OCI-LY7 (cell line): ENCODE results near the gene GXYLT1. TPM values are rescaled to one million over a fixed set of nuclear protein-coding genes. Genes with fewer than 3 reads are reported as not detected.
"Not testable (repeated sequence)": the region's sequence is repeated elsewhere in the genome, so short reads cannot be mapped to it uniquely, and the experiment has no call there.

ENCODE experiments used
- BruUV-seq: library from RNA; stranded (reverse); fragments of 400-500 nt; replicated peaks from 2 replicates; lab custom pipeline; 2021; lab: Mats Ljungman, UMichigan
- CTCF ChIA-PET: fragments of 300-600 bp; sonication (Branson Sonifier 250); formaldehyde crosslinking; loops from one replicate; lab custom pipeline; 2022; ENCODE audit warnings: antibody characterized with exemption; ENCODE audit not compliant: unreplicated experiment; lab: Charles Lee
- POLR2A ChIA-PET: fragments of 300-600 bp; sonication (Branson Sonifier 250); formaldehyde crosslinking; loops from one replicate; lab custom pipeline; 2022; ENCODE audit warnings: antibody characterized with exemption; lab: Charles Lee
- DNase-seq: peaks from one replicate; pipeline ENCODE4 v3.0.0-alpha.2; 2015; ENCODE audit warnings: low spot score
- H2AFZ ChIP-seq: fragments of 200-600 bp; sonication (generic), shearing (Covaris generic); 2 replicates; pipeline ENCODE4 v1.6.1; 2014; ENCODE audit warnings: mild to moderate bottlenecking, antibody characterized with exemption, low read length, moderate library complexity
- H3K27ac ChIP-seq: fragments of 200-600 bp; sonication (generic); 2 replicates; pipeline ENCODE4 v1.5.1; 2014; ENCODE audit warnings: mixed run types, low read depth, mild to moderate bottlenecking, moderate library complexity, low read length, inconsistent platforms; ENCODE audit not compliant: poor library complexity, severe bottlenecking
- H3K36me3 ChIP-seq: fragments of 200-600 bp; sonication (generic); 2 replicates; pipeline ENCODE4 v1.6.1; 2014; ENCODE audit warnings: mild to moderate bottlenecking, antibody characterized with exemption, low read length, moderate library complexity, mixed read lengths; ENCODE audit not compliant: insufficient read depth
- H3K4me1 ChIP-seq: fragments of 200-600 bp; sonication (generic); 2 replicates; pipeline ENCODE4 v1.5.1; 2014; ENCODE audit warnings: mild to moderate bottlenecking, low read length; ENCODE audit not compliant: insufficient read depth, poor library complexity, severe bottlenecking
- H3K4me2 ChIP-seq: fragments of 200-600 bp; sonication (generic); 2 replicates; pipeline ENCODE4 v1.6.1; 2014; ENCODE audit warnings: mild to moderate bottlenecking, low read length
- H3K4me3 ChIP-seq: fragments of 200-600 bp; sonication (generic); 2 replicates; pipeline ENCODE4 v1.5.1; 2014; ENCODE audit warnings: mild to moderate bottlenecking, low read depth, low read length; ENCODE audit not compliant: poor library complexity, severe bottlenecking
- H3K79me2 ChIP-seq: fragments of 200-600 bp; sonication (generic); 2 replicates; pipeline ENCODE4 v1.6.1; 2016; ENCODE audit warnings: low read depth, mild to moderate bottlenecking, low read length, moderate library complexity, mixed read lengths; ENCODE audit not compliant: insufficient read depth
- H3K9me2 ChIP-seq: fragments of 200-600 bp; sonication (generic); 2 replicates; pipeline ENCODE4 v1.6.1; 2016; ENCODE audit warnings: mild to moderate bottlenecking, low read length, mixed read lengths; ENCODE audit not compliant: insufficient read depth
- H3K9me3 ChIP-seq: fragments of 200-600 bp; sonication (generic); 2 replicates; pipeline ENCODE4 v1.6.1; 2014; ENCODE audit warnings: mild to moderate bottlenecking, mixed run types, low read length, mixed read lengths
- H4K20me1 ChIP-seq: fragments of 200-600 bp; sonication (generic); 2 replicates; pipeline ENCODE4 v1.6.1; 2014; ENCODE audit warnings: mild to moderate bottlenecking, antibody characterized with exemption, low read length, moderate library complexity, mixed read lengths; ENCODE audit not compliant: insufficient read depth
- EZH2phosphoT487 ChIP-seq: fragments of 200-600 bp; sonication (generic); IDR thresholded peaks from 2 replicates; pipeline ENCODE4 v1.6.1; 2018; ENCODE audit warnings: low read depth, borderline replicate concordance, mild to moderate bottlenecking, mixed run types, antibody characterized with exemption, low read length, moderate library complexity, mixed read lengths
- intact Hi-C: fragments of 100-400 bp; cut with micrococcal nuclease; formaldehyde crosslinking; loops from one replicate; pipeline ENCODE4 v1.10.0; 2022; ENCODE audit not compliant: unreplicated experiment
- total RNA-seq, 2 experiments: library from RNA; depleted of rRNA in 1 of 2; stranded (reverse); fragments of >200 nt in 1 of 2; shearing (Covaris generic) in 1 of 2; gene quantifications; 2 replicates each; pipeline ENCODE4 v1.2.3, GENCODE V29; 2014 to 2022
- TF ChIP-seq, protein P1 (sequence below): fragments of 200-600 bp; sonication (generic); conservative IDR thresholded peaks from 2 replicates; pipeline ENCODE4 v1.5.1; 2014; ENCODE audit warnings: mild to moderate bottlenecking, antibody characterized with exemption, low read length, moderate library complexity, mixed read lengths

The GXYLT1 gene
- total RNA-seq, 2 experiments from 2014 or later, result 9.0 to 11.1 TPM

DNA sequence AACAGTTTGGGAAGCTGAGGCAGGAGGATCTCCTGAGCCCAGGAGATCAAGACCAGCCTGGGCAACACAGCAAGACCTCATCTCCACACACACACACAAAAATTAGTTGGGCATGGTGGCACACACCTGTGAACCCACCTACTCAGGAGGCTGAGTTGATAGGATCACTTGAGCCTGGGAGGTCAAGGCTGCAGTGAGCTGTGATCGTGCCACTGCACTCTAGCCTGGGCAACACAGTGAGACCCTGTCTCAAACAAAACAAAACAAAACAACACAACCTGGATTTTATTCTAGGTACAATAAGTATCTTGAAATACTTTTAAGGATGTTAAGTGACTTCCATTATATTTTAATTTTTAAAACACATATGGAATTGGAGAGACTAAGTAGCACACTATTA is 47.6 kb upstream of the GXYLT1 start:
- POLR2A ChIA-PET, result no interaction called here
- H3K9me3 ChIP-seq, result no peaks in the 10 kb centered on the region
- H3K9me2 ChIP-seq, result no peaks in the 10 kb centered on the region
- H3K79me2 ChIP-seq, result no peaks in the 10 kb centered on the region
- no peak for DNase-seq
- H3K4me3 ChIP-seq, result no peak overlapping the region
- no peak overlapping the region for H3K27ac ChIP-seq
- peaks cover 3% of the 10 kb centered on the region for H3K4me1 ChIP-seq
- no peak overlapping the region for H2AFZ ChIP-seq
- H3K36me3 ChIP-seq, result peaks cover 13% of the 10 kb centered on the region; the same call in 1 of the 2 replicates
- TF ChIP-seq, protein P1, sequence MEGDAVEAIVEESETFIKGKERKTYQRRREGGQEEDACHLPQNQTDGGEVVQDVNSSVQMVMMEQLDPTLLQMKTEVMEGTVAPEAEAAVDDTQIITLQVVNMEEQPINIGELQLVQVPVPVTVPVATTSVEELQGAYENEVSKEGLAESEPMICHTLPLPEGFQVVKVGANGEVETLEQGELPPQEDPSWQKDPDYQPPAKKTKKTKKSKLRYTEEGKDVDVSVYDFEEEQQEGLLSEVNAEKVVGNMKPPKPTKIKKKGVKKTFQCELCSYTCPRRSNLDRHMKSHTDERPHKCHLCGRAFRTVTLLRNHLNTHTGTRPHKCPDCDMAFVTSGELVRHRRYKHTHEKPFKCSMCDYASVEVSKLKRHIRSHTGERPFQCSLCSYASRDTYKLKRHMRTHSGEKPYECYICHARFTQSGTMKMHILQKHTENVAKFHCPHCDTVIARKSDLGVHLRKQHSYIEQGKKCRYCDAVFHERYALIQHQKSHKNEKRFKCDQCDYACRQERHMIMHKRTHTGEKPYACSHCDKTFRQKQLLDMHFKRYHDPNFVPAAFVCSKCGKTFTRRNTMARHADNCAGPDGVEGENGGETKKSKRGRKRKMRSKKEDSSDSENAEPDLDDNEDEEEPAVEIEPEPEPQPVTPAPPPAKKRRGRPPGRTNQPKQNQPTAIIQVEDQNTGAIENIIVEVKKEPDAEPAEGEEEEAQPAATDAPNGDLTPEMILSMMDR, result no peak
- TF ChIP-seq EZH2phosphoT487, result no peak
- BruUV-seq, result no TSS peak
- no peaks in the 10 kb centered on the region for H4K20me1 ChIP-seq
- CTCF ChIA-PET, result no interaction called here
- H3K4me2 ChIP-seq, result no peak overlapping the region
- intact Hi-C loops, result no loop called here

DNA sequence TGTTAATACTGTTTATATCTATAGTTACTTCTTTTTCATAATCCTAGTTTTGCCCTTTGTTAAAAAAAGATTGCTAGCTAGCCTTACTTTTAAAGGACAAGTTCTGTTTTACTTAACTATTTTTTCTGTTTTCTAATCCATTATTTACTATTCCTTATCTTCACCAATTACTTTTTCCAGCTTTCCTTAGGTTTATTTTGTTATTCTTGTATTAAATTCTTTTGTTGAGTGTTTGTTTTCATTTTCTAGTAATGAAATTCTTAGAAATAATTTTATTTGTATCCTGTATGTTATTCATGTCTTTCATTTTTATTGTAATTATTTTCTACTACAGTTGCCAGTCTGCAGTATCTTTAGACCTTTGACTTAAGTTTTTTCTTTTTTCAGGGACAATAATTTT is 45.7 kb upstream of the GXYLT1 start:
- CTCF ChIA-PET, result no interaction called here

DNA sequence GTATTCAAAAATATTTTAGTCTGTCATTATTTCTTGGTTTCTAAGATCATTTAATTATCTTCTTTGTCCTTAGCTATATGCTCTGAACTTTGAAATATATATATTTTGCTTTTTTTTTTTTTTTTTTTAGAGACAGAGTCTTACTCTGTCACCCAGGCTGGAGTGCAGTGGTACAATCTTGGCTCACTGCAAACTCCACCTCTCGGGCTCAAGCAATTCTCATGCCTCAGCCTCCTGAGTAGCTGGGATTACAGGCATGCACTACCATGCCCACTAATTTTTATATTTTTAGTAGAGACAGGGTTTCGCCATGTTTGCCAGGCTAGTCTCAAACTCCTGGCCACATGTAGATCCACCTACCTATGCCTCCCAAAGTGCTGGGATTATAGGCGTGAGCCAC is 43.6 kb upstream of the GXYLT1 start:
- peaks cover 12% of the 10 kb centered on the region for H3K4me1 ChIP-seq
- H3K4me2 ChIP-seq, CTCF ChIA-PET, H3K9me2 ChIP-seq, BruUV-seq, DNase-seq, H3K9me3 ChIP-seq, H3K36me3 ChIP-seq, intact Hi-C loops, H3K27ac ChIP-seq, H3K79me2 ChIP-seq, H4K20me1 ChIP-seq, H3K4me3 ChIP-seq, H2AFZ ChIP-seq: not testable (repeated sequence)
- POLR2A ChIA-PET, result interaction anchor here (0.6 to 1.4 kb wide), 5 partner anchors 8 to 1840 kb away, joined by 3 to 6 read pairs (median 3); no protein-coding TSS in a partner anchor

More for the DNA sequence above, 45.7 kb upstream of the GXYLT1 start:
- POLR2A ChIA-PET, result interaction anchor here (0.8 to 2.3 kb wide), 2 partner anchors 11 to 25 kb away, joined by 3 to 6 read pairs; no protein-coding TSS in a partner anchor
- no peaks in the 10 kb centered on the region for H3K9me3 ChIP-seq
- DNase-seq, result no peak
- TF ChIP-seq EZH2phosphoT487, result no peak
- TF ChIP-seq, protein P1, result no peak
- H2AFZ ChIP-seq, result no peak overlapping the region
- peaks cover 12% of the 10 kb centered on the region for H3K4me1 ChIP-seq
- no peak overlapping the region for H3K27ac ChIP-seq
- no peaks in the 10 kb centered on the region for H4K20me1 ChIP-seq
- no TSS peak for BruUV-seq
- H3K36me3 ChIP-seq, result peaks cover 10% of the 10 kb centered on the region; the same call in 1 of the 2 replicates
- intact Hi-C loops, result no loop called here
- no peaks in the 10 kb centered on the region for H3K9me2 ChIP-seq
- H3K79me2 ChIP-seq, result no peaks in the 10 kb centered on the region
- no peak overlapping the region for H3K4me3 ChIP-seq
- no peak overlapping the region for H3K4me2 ChIP-seq
